SU-DHL-6 (cell line): Measurements from ENCODE around the gene COMT.

Source experiments
- H2AFZ ChIP-seq: fragments of 200-600 bp; sonication (generic); 2 replicates; pipeline ENCODE4 v1.6.1; 2014; ENCODE audit warnings: low read depth, mild to moderate bottlenecking, moderate library complexity, mixed read lengths, antibody characterized with exemption, low read length; ENCODE audit not compliant: severe bottlenecking
- H3F3A ChIP-seq: fragments of 200-600 bp; shearing (Covaris generic); 2 replicates; pipeline ENCODE4 v1.6.0; 2016; ENCODE audit warnings: antibody characterized with exemption, mild to moderate bottlenecking; ENCODE audit not compliant: insufficient read depth
- H3K27ac ChIP-seq: fragments of 200-600 bp; sonication (generic); 2 replicates; pipeline ENCODE4 v1.5.1; 2016; ENCODE audit warnings: low read depth, mild to moderate bottlenecking, low read length, moderate library complexity, mixed read lengths
- H3K27me3 ChIP-seq: fragments of 200-600 bp; sonication (generic), shearing (Covaris generic); 2 replicates; pipeline ENCODE4 v1.6.0; 2014; ENCODE audit warnings: mild to moderate bottlenecking, low read length
- H3K36me3 ChIP-seq: fragments of 200-600 bp; sonication (generic); 2 replicates; pipeline ENCODE4 v1.6.1; 2014; ENCODE audit warnings: mild to moderate bottlenecking, low read length, mixed read lengths
- H3K4me2 ChIP-seq: fragments of 300-600, 200-600 bp; shearing (Covaris generic), sonication (generic); 2 replicates; pipeline ENCODE4 v1.6.0; 2014; ENCODE audit warnings: low read length, low read depth, mild to moderate bottlenecking; ENCODE audit not compliant: poor library complexity, severe bottlenecking
- H3K4me3 ChIP-seq: fragments of 200-600 bp; sonication (generic); 2 replicates; pipeline ENCODE4 v1.5.1; 2014; ENCODE audit warnings: antibody characterized with exemption, low read length, mild to moderate bottlenecking, mixed read lengths; ENCODE audit not compliant: insufficient read depth, poor library complexity, severe bottlenecking
- H3K79me2 ChIP-seq: fragments of 200-600 bp; sonication (generic); 2 replicates; pipeline ENCODE4 v1.6.1; 2014; ENCODE audit warnings: mild to moderate bottlenecking, low read length, moderate library complexity; ENCODE audit not compliant: insufficient read depth
- H3K9ac ChIP-seq: fragments of 200-600 bp; sonication (generic); 2 replicates; pipeline ENCODE4 v1.7.0; 2014; ENCODE audit warnings: mild to moderate bottlenecking, low read length
- H3K9me2 ChIP-seq: fragments of 200-600 bp; sonication (generic); replicated peaks from 2 replicates; pipeline ENCODE4 v1.6.1; 2014; ENCODE audit warnings: low read length; ENCODE audit not compliant: insufficient read depth
- H3K9me3 ChIP-seq: fragments of 200-600 bp; sonication (generic); 2 replicates; pipeline ENCODE4 v1.6.1; 2014; ENCODE audit warnings: low read length, mixed read lengths; ENCODE audit not compliant: insufficient read depth
- H4K20me1 ChIP-seq: fragments of 200-600 bp; sonication (generic); 2 replicates; pipeline ENCODE4 v1.6.1; 2014; ENCODE audit warnings: low read depth, mild to moderate bottlenecking, antibody characterized with exemption, low read length, moderate library complexity, mixed read lengths
- EZH2phosphoT487 ChIP-seq: fragments of 200-600 bp; sonication (generic), shearing (Covaris generic); conservative IDR thresholded peaks from 2 replicates; pipeline ENCODE4 v1.6.1; 2018; ENCODE audit warnings: mild to moderate bottlenecking, antibody characterized with exemption, low read length, moderate library complexity, mixed read lengths
- TF ChIP-seq, protein P1 (sequence below): fragments of 200-600 bp; sonication (generic); IDR thresholded peaks from one replicate; pipeline ENCODE4 v1.5.1; 2017; ENCODE audit warnings: antibody characterized with exemption, mild to moderate bottlenecking, low read length, moderate library complexity; ENCODE audit not compliant: insufficient read depth, poor library complexity, severe bottlenecking

Gene COMT

DNA sequence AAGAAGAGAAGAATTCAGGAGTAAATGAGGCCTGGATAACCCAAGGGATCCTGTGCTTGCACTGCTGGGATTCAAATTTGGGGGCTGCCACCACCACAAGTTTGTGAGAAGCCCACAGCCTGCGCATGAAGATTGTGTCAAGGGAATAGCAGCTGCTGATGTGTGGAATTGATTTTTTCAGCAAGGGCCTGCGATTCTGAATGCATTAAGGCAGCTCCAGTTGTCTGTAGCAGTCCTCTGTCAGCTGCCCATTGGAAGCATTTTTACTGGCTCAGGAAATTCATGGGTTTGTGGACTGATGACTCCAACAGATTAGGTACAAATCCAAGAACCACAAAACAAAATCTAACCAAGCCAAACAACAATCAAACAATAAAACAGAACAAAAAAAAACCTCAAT lies 61.1 kb downstream of the COMT start:
- Histone ChIP-seq H3K4me3 (no peak overlapping the region), H3K27ac (no peak overlapping the region), H3F3A (no peaks in the 10 kb centered on the region), H3K9me2 (no peaks in the 10 kb centered on the region), H3K9ac (no peak overlapping the region), H4K20me1 (no peaks in the 10 kb centered on the region), H3K79me2 (no peaks in the 10 kb centered on the region), H3K4me2 (no peak overlapping the region), H3K36me3 (no peaks in the 10 kb centered on the region), H3K27me3 (no peaks in the 10 kb centered on the region), H3K9me3 (no peaks in the 10 kb centered on the region), H2AFZ (no peak overlapping the region)
- no peak for TF ChIP-seq EZH2phosphoT487
- TF ChIP-seq, protein P1, sequence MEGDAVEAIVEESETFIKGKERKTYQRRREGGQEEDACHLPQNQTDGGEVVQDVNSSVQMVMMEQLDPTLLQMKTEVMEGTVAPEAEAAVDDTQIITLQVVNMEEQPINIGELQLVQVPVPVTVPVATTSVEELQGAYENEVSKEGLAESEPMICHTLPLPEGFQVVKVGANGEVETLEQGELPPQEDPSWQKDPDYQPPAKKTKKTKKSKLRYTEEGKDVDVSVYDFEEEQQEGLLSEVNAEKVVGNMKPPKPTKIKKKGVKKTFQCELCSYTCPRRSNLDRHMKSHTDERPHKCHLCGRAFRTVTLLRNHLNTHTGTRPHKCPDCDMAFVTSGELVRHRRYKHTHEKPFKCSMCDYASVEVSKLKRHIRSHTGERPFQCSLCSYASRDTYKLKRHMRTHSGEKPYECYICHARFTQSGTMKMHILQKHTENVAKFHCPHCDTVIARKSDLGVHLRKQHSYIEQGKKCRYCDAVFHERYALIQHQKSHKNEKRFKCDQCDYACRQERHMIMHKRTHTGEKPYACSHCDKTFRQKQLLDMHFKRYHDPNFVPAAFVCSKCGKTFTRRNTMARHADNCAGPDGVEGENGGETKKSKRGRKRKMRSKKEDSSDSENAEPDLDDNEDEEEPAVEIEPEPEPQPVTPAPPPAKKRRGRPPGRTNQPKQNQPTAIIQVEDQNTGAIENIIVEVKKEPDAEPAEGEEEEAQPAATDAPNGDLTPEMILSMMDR: no peak

DNA sequence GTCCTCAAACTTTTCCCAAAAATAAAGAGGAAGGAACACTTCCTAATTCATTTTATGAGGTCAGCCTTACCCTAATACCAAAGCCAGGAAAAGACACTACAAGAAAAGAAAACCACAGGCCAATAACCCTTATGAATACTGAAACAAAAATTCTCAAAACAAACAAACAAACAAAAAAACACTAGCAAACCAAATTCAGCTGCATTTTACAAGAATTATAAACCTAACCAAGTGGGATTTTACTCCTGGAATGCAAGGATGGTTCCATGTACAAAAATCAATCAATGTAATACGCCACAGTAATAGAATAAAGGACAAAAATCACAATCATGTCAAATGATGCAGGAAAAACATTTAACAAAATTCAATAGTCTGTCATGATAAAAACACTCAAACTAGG lies 61.7 kb downstream of the COMT start:
- no peak for TF ChIP-seq EZH2phosphoT487
- no peaks in the 10 kb centered on the region for H3K9me3 ChIP-seq
- no peak overlapping the region for H3K9ac ChIP-seq
- H3K4me2 ChIP-seq: no peak overlapping the region
- no peaks in the 10 kb centered on the region for H3F3A ChIP-seq
- H3K9me2 ChIP-seq: no peaks in the 10 kb centered on the region
- no peaks in the 10 kb centered on the region for H4K20me1 ChIP-seq
- H3K36me3 ChIP-seq: no peaks in the 10 kb centered on the region
- H3K27me3 ChIP-seq: no peaks in the 10 kb centered on the region
- H3K79me2 ChIP-seq: no peaks in the 10 kb centered on the region
- no peak overlapping the region for H2AFZ ChIP-seq
- no peak overlapping the region for H3K4me3 ChIP-seq
- H3K27ac ChIP-seq: no peak overlapping the region

DNA sequence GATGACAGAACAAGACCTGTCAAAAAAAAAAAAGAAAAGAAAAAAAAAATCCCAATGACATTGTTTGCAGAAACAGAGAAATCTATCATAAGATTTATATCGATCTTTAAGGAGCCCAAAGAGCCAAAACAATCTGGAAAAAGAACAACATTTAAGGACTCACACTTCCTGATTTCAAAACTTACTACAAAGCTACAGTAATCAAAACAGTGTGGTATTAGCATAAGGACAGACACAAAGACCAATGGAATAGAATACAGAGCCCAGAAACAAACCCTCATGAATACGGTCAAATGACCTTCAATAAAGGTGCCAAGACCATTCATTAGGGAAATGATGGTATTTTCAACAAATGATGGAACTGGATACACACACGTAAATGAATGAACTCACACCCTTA lies 62.9 kb downstream of the COMT start:
- Histone ChIP-seq H3K9me3 (no peaks in the 10 kb centered on the region), H3K79me2 (no peaks in the 10 kb centered on the region), H3K36me3 (no peaks in the 10 kb centered on the region), H3K27me3 (no peaks in the 10 kb centered on the region), H2AFZ (no peak overlapping the region), H3K4me2 (no peak overlapping the region), H3K4me3 (no peak overlapping the region), H3K27ac (no peak overlapping the region), H3F3A (no peaks in the 10 kb centered on the region), H3K9ac (no peak overlapping the region), H3K9me2 (no peaks in the 10 kb centered on the region), H4K20me1 (no peaks in the 10 kb centered on the region)
- TF ChIP-seq, protein P1: no peak
- no peak for TF ChIP-seq EZH2phosphoT487

DNA sequence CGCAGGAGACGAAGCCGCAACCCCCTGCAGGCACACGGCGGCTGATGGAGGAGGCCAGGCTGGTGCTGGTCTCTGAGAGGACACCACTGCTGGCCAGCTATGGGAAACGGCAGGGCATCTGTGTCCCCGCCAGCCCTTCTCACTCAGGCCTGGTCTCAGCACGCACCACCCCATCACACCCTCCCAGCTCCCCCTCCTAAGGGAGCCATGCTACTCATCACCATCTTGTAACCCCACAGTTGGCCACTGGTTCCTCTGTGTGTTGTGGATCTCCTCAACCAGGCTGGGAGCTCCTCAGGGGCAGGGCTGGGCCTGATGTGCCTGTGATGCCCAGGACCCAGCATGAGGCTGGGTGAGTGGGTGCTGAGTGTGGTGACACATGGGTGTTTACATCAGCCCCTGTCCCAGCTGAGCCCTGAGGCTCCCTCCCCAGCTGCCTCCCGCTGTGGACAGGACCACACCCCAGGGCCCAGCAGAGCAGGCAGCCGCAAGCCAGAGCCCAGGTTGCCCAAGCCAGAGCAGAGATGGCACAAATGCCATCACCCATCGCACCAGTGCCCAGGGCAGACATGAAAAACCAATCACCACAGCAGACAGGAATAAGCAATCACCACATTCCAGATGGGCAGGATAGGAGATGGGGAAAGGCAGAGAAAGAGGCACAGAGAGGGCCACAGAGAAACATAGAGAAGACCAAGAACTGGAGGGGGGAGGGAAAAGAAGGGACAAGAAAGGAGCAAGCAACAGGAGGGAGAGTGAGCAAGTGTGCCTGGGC lies 66.8 kb downstream of the COMT start:
- TF ChIP-seq, protein P1: no peak
- TF ChIP-seq EZH2phosphoT487: no peak
- Histone ChIP-seq H3K27ac (no peak overlapping the region), H4K20me1 (no peaks in the 10 kb centered on the region), H3F3A (no peaks in the 10 kb centered on the region), H3K4me3 (no peak overlapping the region), H2AFZ (no peak overlapping the region), H3K36me3 (no peaks in the 10 kb centered on the region), H3K9ac (no peak overlapping the region), H3K4me2 (no peak overlapping the region), H3K27me3 (no peaks in the 10 kb centered on the region), H3K9me2 (no peaks in the 10 kb centered on the region), H3K79me2 (no peaks in the 10 kb centered on the region), H3K9me3 (no peaks in the 10 kb centered on the region)
